ENCODE data around the gene MBNL1.

- TF ChIP-seq, protein P1, sequence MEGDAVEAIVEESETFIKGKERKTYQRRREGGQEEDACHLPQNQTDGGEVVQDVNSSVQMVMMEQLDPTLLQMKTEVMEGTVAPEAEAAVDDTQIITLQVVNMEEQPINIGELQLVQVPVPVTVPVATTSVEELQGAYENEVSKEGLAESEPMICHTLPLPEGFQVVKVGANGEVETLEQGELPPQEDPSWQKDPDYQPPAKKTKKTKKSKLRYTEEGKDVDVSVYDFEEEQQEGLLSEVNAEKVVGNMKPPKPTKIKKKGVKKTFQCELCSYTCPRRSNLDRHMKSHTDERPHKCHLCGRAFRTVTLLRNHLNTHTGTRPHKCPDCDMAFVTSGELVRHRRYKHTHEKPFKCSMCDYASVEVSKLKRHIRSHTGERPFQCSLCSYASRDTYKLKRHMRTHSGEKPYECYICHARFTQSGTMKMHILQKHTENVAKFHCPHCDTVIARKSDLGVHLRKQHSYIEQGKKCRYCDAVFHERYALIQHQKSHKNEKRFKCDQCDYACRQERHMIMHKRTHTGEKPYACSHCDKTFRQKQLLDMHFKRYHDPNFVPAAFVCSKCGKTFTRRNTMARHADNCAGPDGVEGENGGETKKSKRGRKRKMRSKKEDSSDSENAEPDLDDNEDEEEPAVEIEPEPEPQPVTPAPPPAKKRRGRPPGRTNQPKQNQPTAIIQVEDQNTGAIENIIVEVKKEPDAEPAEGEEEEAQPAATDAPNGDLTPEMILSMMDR (conservative IDR thresholded peaks at IDR 0.05 in 1 of 2, IDR thresholded peaks at IDR 0.05 in 1 of 2; ENCODE audit: extremely low read depth in 1 of 2, insufficient read depth in 1 of 2, low read depth in 1 of 2, low read length in 2 of 2) = no peak
- no peak for TF ChIP-seq EZH2 (IDR thresholded peaks at IDR 0.05; ENCODE audit: borderline replicate concordance, low read length)
Observed at GRCh38 chr3:152288681-152289080, 20.0 kb downstream of the MBNL1 start.

Data from mammary epithelial cell (primary cell).